ENCODE data around the gene DOCK6. TPM values are rescaled to one million over a fixed set of nuclear protein-coding genes. Genes with fewer than 3 reads are reported as not detected.
A peak's percentile ranks its signal among the peaks of the same experiment; 100 is the strongest.
"Not testable (repeated sequence)": the region's sequence is repeated elsewhere in the genome, so short reads cannot be mapped to it uniquely, and the experiment has no call there.

DOCK6 gene
- total and polyA plus RNA-seq, 2 of the 13 experiments (the other 11 are each of a cell fraction or from before 2014, with no cell fraction given) = 5.4 to 38.1 TPM

- TF ChIP-seq ZNF18 (CRISPR knock-in tag; IDR thresholded peaks at IDR 0.05; ENCODE audit: insufficient replicate concordance) = no peak
- no peak for TF ChIP-seq POLR2AphosphoS2 (IDR thresholded peaks at IDR 0.05; ENCODE audit: low read depth, low read length)
- TF ChIP-seq ZNF160 (CRISPR knock-in tag; IDR thresholded peaks at IDR 0.05) = no peak
- TF ChIP-seq ZNF703 (CRISPR knock-in tag; IDR thresholded peaks at IDR 0.05; ENCODE audit: borderline replicate concordance) = no peak
- TF ChIP-seq ZNF383 (CRISPR knock-in tag; IDR thresholded peaks at IDR 0.05; ENCODE audit: borderline replicate concordance) = no peak
- no peak for TF ChIP-seq ZNF556 (CRISPR knock-in tag; IDR thresholded peaks at IDR 0.05; ENCODE audit: borderline replicate concordance)
These were observed 79.3 kb downstream of the DOCK6 start (continued) for GRCh38 chr19:11182994-11183393.

- FAIRE-seq (no peak), DNase-seq (ENCODE audit: low spot score) (no peak), ATAC-seq (no peak)
- no TSS peak for BruUV-seq (replicated peaks)
- ChIA-PET CTCF (ENCODE audit: low intra/inter-chr PET ratio, low total read pairs) (no interaction called here), POLR2A (no interaction called here)
- H3K27me3 ChIP-seq (ENCODE audit: control insufficient read depth in 1 of 2, insufficient read depth in 2 of 2, low read length in 2 of 2) = no peaks in the 10 kb centered on the region
- TF ChIP-seq CEBPG (CRISPR knock-in tag; IDR thresholded peaks at IDR 0.05) = peak; percentile 65
- no peak for TF ChIP-seq FOSL2 (CRISPR knock-in tag; IDR thresholded peaks at IDR 0.05)
- peak; percentile 90 for TF ChIP-seq CEBPB (IDR thresholded peaks at IDR 0.05; ENCODE audit: borderline replicate concordance, low read depth, low read length)
- no peak overlapping the region for H3K27ac ChIP-seq (ENCODE audit: extremely low read length, insufficient read depth, low read length)
- peaks cover 8% of the 10 kb centered on the region; the same call in 1 of the 2 replicates for H3K4me1 ChIP-seq (ENCODE audit: insufficient read depth, low read length)
- H3K79me2 ChIP-seq (ENCODE audit: insufficient read depth, low read length) = no peaks in the 10 kb centered on the region
- H3K4me3 ChIP-seq (replicated peaks in 1 of 3; ENCODE audit: insufficient read depth in 1 of 3, low read depth in 2 of 3, low read length in 3 of 3) = no peak overlapping the region
- in situ Hi-C loops (cut with HindIII; ENCODE audit: extremely low pct_ligation_motif_present, low pct_unique_long_range_greater_than_20kb) = no loop called here
- 100% methylated on average over 4 of the region's 4 CpGs for WGBS (ENCODE audit: low lambda C conversion rate)
- no peaks in the 10 kb centered on the region for H3K9me3 ChIP-seq (ENCODE audit: low read length)
- no peak overlapping the region for H3K4me2 ChIP-seq (ENCODE audit: low read depth, low read length)
- intact Hi-C loops (cut with micrococcal nuclease; ENCODE audit: unreplicated experiment) = no loop called here
- peaks cover 0 to 6% of the 10 kb centered on the region in 2 experiments; a peak in 1 of 5 replicates for H3K36me3 ChIP-seq (replicated peaks in 1 of 2; ENCODE audit: control insufficient read depth in 1 of 2, insufficient read depth in 2 of 2, low read length in 2 of 2)
- no peak overlapping the region for H3K9ac ChIP-seq (ENCODE audit: insufficient read depth, low read depth, low read length)
- H2AFZ ChIP-seq (ENCODE audit: low read length) = no peak overlapping the region
- no peaks in the 10 kb centered on the region for H4K20me1 ChIP-seq (ENCODE audit: insufficient read depth, low read length)
These were observed 80.8 kb downstream of the DOCK6 start for GRCh38 chr19:11181488-11181887.

GRCh38 chr19:11180975-11181374 is 81.3 kb downstream of the DOCK6 start:
- H2AFZ ChIP-seq (ENCODE audit: low read length); in situ Hi-C loops (cut with HindIII; ENCODE audit: extremely low pct_ligation_motif_present, low pct_unique_long_range_greater_than_20kb); H3K9me3 ChIP-seq (ENCODE audit: low read length); H3K4me2 ChIP-seq (ENCODE audit: low read depth, low read length); H3K27ac ChIP-seq (ENCODE audit: extremely low read length, insufficient read depth, low read length); FAIRE-seq; ATAC-seq; H3K4me3 ChIP-seq (replicated peaks in 1 of 3; ENCODE audit: insufficient read depth in 1 of 3, low read depth in 2 of 3, low read length in 3 of 3); H3K27me3 ChIP-seq (ENCODE audit: control insufficient read depth in 1 of 2, insufficient read depth in 2 of 2, low read length in 2 of 2); intact Hi-C loops (cut with micrococcal nuclease; ENCODE audit: unreplicated experiment); POLR2A ChIA-PET; H3K36me3 ChIP-seq (replicated peaks in 1 of 2; ENCODE audit: control insufficient read depth in 1 of 2, insufficient read depth in 2 of 2, low read length in 2 of 2); BruUV-seq (replicated peaks); CTCF ChIA-PET (ENCODE audit: low intra/inter-chr PET ratio, low total read pairs); DNase-seq (ENCODE audit: low spot score); H3K4me1 ChIP-seq (ENCODE audit: insufficient read depth, low read length); H3K79me2 ChIP-seq (ENCODE audit: insufficient read depth, low read length); H3K9ac ChIP-seq (ENCODE audit: insufficient read depth, low read depth, low read length); H4K20me1 ChIP-seq (ENCODE audit: insufficient read depth, low read length): not testable (repeated sequence)
- WGBS (ENCODE audit: low lambda C conversion rate) = 90% methylated on average over 8 of the region's 8 CpGs

All from HepG2 (cell line).